Lung (tissue), 12 donors: ENCODE data around the gene AGRP. TPM values are rescaled to one million over a fixed set of nuclear protein-coding genes. Genes with fewer than 3 reads are reported as not detected.
A peak's percentile ranks its signal among the peaks of the same experiment; 100 is the strongest.

Experiments
- ATAC-seq: fragments of 200-7000 bp; cut with Tn5 transposase; one replicate; pipeline ENCODE4 v1.9.1; 2020; ENCODE audit warnings: moderate number of reproducible peaks; ENCODE audit not compliant: insufficient read depth, low FRiP score
- DNase-seq, 3 donors: peaks; one replicate each; pipeline ENCODE4 v3.0.0-alpha.2; 2013 to 2017
- H3K27ac ChIP-seq, 2 donors: one replicate each; pipeline ENCODE4 v1.5.1; 2013; ENCODE audit warnings: mild to moderate bottlenecking in 2 of 2, moderate library complexity in 2 of 2, control low read depth in 1 of 2, inconsistent platforms in 1 of 2, low read depth in 1 of 2, low read length in 1 of 2
- H3K27me3 ChIP-seq, 3 donors: one replicate each; pipeline ENCODE4 v1.5.1; 2013; ENCODE audit warnings: low read length in 2 of 3; ENCODE audit not compliant: control insufficient read depth in 3 of 3, insufficient read depth in 3 of 3
- H3K36me3 ChIP-seq, 4 donors: one replicate each; pipeline ENCODE4 v1.5.1; 2013; ENCODE audit warnings: low read length in 4 of 4, mild to moderate bottlenecking in 1 of 4, moderate library complexity in 1 of 4; ENCODE audit not compliant: control insufficient read depth in 4 of 4, insufficient read depth in 4 of 4
- H3K4me1 ChIP-seq, 5 donors: one replicate each; pipeline ENCODE4 v1.5.1; 2013; ENCODE audit warnings: low read length in 5 of 5, mild to moderate bottlenecking in 2 of 5, moderate library complexity in 1 of 5; ENCODE audit not compliant: control insufficient read depth in 5 of 5, insufficient read depth in 5 of 5
- H3K4me3 ChIP-seq: one replicate; pipeline ENCODE4 v1.5.1; 2013; ENCODE audit warnings: mild to moderate bottlenecking, control low read depth, moderate library complexity
- H3K9ac ChIP-seq, 2 donors: one replicate each; pipeline ENCODE4 v1.5.1; 2013; ENCODE audit warnings: low read length in 2 of 2, control low read depth in 1 of 2; ENCODE audit not compliant: insufficient read depth in 1 of 2
- H3K9me3 ChIP-seq, 4 donors: one replicate each; pipeline ENCODE4 v1.5.1; 2013; ENCODE audit warnings: low read length in 3 of 4, mild to moderate bottlenecking in 1 of 4, moderate library complexity in 1 of 4; ENCODE audit not compliant: control insufficient read depth in 4 of 4, insufficient read depth in 3 of 4
- CTCF ChIP-seq: IDR thresholded peaks from 2 replicates; pipeline ENCODE4 v1.5.1; 2012; ENCODE audit warnings: mild to moderate bottlenecking; ENCODE audit errors: control extremely low read depth, extremely low read depth
- WGBS, 2 donors: extraction: QIAGEN DNeasy Blood & Tissue Kit; methylation state at CpG; one replicate each; pipeline ENCODE4 v1.1.7; 2013; 5-methylcytosine and 5-hydroxymethylcytosine counted together
- polyA plus RNA-seq, 2 donors: library from polyadenylated mRNA; stranded (reverse); fragments of 200-250 nt; gene quantifications; one replicate each; pipeline ENCODE4 v1.2.1, GENCODE V29; 2013
- total RNA-seq, 2 donors: library from RNA; depleted of rRNA in 1 of 2; stranded (reverse); fragments of >200 nt in 1 of 2; gene quantifications; one replicate each; pipeline ENCODE4 v1.2.1, GENCODE V29; 2014 to 2021
- donor health status: control.
- donor health status: control.
- donor health status: Bipolar disorder and iron deficiency.
- donor health status: healthy.
- donor health status: DM: yes; HTN: yes; CAD: no.

Gene AGRP
- total and polyA plus RNA-seq, 4 donors, result 0.97 to 8.3 (median 1.4) TPM; not detected in 1

GRCh38 chr16:67449336-67449735 lies 34.0 kb downstream of the AGRP start:
- no peak overlapping the region for H3K9ac ChIP-seq
- no peak overlapping the region for H3K4me3 ChIP-seq
- H3K9me3 ChIP-seq, result no peaks in the 10 kb centered on the region
- peaks cover 0 to 65% (median 5%) of the 10 kb centered on the region in 4 donors for H3K36me3 ChIP-seq
- peaks cover 28 to 73% (median 50%) of the 10 kb centered on the region in 5 donors for H3K4me1 ChIP-seq
- no peak for TF ChIP-seq CTCF
- DNase-seq, result peak; percentile 54 to 64 (median 63)
- no peak for ATAC-seq
- peak overlapping the region; percentile 12 to 38 for H3K27ac ChIP-seq
- WGBS, 2 donors, result 60 to 84% methylated on average over 2 of the region's 2 CpGs
- H3K27me3 ChIP-seq, result no peaks in the 10 kb centered on the region

GRCh38 chr16:67448580-67448979 lies 34.8 kb downstream of the AGRP start:
- 97 to 98% methylated on average over 5 of the region's 5 CpGs for WGBS, 2 donors
- peaks cover 28 to 80% (median 44%) of the 10 kb centered on the region in 5 donors for H3K4me1 ChIP-seq
- H3K36me3 ChIP-seq, result peaks cover 0 to 70% (median 5%) of the 10 kb centered on the region in 4 donors
- no peak for TF ChIP-seq CTCF
- H3K4me3 ChIP-seq, result no peak overlapping the region
- ATAC-seq (no peak), DNase-seq (no peak)
- no peaks in the 10 kb centered on the region for H3K27me3 ChIP-seq
- no peak overlapping the region for H3K9ac ChIP-seq
- peak overlapping the region in 1 of 2 donors; percentile 20 for H3K27ac ChIP-seq
- no peaks in the 10 kb centered on the region for H3K9me3 ChIP-seq

- H3K4me3 ChIP-seq, result no peak overlapping the region
- DNase-seq (peak; percentile 89 to 95 (median 92)), ATAC-seq (peak; percentile 12)
- H3K36me3 ChIP-seq, result peaks cover 0 to 67% (median 2%) of the 10 kb centered on the region in 4 donors
- WGBS, 2 donors, result 72 to 92% methylated on average over 6 of the region's 6 CpGs
- no peak for TF ChIP-seq CTCF
- H3K27ac ChIP-seq, result no peak overlapping the region
- peaks cover 28 to 90% (median 42%) of the 10 kb centered on the region in 5 donors for H3K4me1 ChIP-seq
- no peaks in the 10 kb centered on the region for H3K9me3 ChIP-seq
- no peaks in the 10 kb centered on the region for H3K27me3 ChIP-seq
- H3K9ac ChIP-seq, result no peak overlapping the region
These were observed 35.8 kb downstream of the AGRP start for GRCh38 chr16:67447508-67448076.
